Measurements from ENCODE around the gene CRX. TPM values are rescaled to one million over a fixed set of nuclear protein-coding genes. Genes with fewer than 3 reads are reported as not detected.

Gene CRX
- total and polyA plus RNA-seq, 2 donors (not counting 3 experiments of a cell fraction or from before 2014, with no cell fraction given): not detected

DNA sequence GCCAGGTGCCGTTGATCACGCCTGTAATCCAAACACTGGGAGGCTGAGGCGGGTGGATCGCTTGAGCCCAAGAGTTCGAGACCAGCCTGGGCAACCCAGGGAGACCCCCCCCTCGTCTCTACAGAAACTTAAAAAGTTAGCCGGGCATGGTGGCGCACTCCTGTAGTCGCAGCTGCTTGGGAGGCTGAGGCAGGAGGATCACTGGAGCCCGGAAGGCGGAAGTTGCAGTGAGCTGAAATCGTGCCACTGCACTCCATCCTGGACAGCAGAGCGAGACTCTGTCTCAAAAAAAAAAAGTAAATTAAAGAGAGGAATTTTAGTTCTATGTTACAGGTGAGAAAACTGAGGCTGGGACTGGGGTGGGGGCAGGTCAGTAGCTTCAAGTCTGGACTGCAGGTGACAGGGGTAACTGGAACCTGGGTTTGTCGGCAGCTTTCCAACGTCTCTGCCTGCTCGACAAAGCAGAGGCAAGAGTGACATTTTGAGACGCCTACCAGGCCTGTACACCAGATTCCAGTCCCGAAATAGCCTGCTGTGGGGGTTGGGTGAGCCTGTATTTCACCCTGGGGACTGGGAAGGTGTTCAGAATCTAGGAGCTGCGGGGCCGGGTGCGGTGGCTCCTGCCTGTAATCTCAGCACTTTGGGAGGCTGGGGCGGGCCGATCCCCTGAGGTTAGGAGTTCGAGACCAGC lies 42.1 kb upstream of the CRX start:
- intact Hi-C loops (cut with micrococcal nuclease): no loop called here
- CTCF ChIA-PET: interaction anchor here (1.1 to 1.4 kb wide), 3 partner anchors 10 to 67 kb away, joined by 5 to 7 read pairs (median 5); partner anchors contain the start of gene EHD2

DNA sequence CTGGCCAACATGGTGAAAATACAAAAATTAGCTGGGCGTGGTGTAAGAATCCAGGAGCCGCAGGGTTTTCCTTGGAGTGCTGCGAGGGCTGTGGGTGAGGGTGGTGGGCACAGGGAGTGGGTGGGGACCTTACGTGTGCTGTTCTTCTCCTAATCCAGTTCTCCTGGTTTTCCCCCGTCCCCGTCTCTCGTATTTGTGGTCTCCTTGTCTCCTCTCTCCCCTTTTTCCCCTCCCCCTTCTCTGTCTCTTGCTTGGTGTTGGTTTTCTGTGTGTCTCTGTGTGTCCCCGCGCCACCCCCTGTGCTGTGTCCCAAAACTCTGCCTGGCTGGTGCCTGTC lies 41.6 kb upstream of the CRX start:
- TF ChIP-seq, protein P1, sequence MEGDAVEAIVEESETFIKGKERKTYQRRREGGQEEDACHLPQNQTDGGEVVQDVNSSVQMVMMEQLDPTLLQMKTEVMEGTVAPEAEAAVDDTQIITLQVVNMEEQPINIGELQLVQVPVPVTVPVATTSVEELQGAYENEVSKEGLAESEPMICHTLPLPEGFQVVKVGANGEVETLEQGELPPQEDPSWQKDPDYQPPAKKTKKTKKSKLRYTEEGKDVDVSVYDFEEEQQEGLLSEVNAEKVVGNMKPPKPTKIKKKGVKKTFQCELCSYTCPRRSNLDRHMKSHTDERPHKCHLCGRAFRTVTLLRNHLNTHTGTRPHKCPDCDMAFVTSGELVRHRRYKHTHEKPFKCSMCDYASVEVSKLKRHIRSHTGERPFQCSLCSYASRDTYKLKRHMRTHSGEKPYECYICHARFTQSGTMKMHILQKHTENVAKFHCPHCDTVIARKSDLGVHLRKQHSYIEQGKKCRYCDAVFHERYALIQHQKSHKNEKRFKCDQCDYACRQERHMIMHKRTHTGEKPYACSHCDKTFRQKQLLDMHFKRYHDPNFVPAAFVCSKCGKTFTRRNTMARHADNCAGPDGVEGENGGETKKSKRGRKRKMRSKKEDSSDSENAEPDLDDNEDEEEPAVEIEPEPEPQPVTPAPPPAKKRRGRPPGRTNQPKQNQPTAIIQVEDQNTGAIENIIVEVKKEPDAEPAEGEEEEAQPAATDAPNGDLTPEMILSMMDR (IDR thresholded peaks at IDR 0.05; ENCODE audit: extremely low read depth in 1 of 2, insufficient read depth in 1 of 2, low read depth in 1 of 2, low read length in 2 of 2): no peak
- TF ChIP-seq POLR2A (IDR thresholded peaks at IDR 0.05; ENCODE audit: low read depth, low read length) (no peak), EZH2 (IDR thresholded peaks at IDR 0.05; ENCODE audit: borderline replicate concordance, low read depth, low read length, severe bottlenecking) (no peak), FOS (IDR thresholded peaks at IDR 0.05; ENCODE audit: borderline replicate concordance, insufficient read depth, low read length) (no peak), MYC (IDR thresholded peaks at IDR 0.05; ENCODE audit: low read depth, low read length) (no peak), GATA2 (IDR thresholded peaks at IDR 0.05; ENCODE audit: insufficient read depth, insufficient read length, low read depth, low read length) (no peak), JUN (IDR thresholded peaks at IDR 0.05; ENCODE audit: borderline replicate concordance, insufficient read depth, insufficient read length, low read depth) (no peak), POLR2AphosphoS5 (IDR thresholded peaks at IDR 0.05; ENCODE audit: insufficient read depth, low read depth, low read length) (no peak)
- TF ChIP-seq, protein P2, sequence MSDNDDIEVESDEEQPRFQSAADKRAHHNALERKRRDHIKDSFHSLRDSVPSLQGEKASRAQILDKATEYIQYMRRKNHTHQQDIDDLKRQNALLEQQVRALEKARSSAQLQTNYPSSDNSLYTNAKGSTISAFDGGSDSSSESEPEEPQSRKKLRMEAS (IDR thresholded peaks at IDR 0.05; ENCODE audit: insufficient read depth, insufficient read length): no peak
- ChIA-PET CTCF (interaction anchor here (1.1 to 1.4 kb wide), 3 partner anchors 9 to 68 kb away, joined by 5 to 7 read pairs (median 5); partner anchors contain the start of gene EHD2), POLR2A (no interaction called here)
- intact Hi-C loops (cut with micrococcal nuclease): no loop called here
- H3K4me3 ChIP-seq (replicated peaks in 1 of 3; ENCODE audit: insufficient read depth in 1 of 3, low read depth in 1 of 3, low read length in 3 of 3): no peak overlapping the region
- no peaks in the 10 kb centered on the region for H4K20me1 ChIP-seq (replicated peaks; ENCODE audit: control insufficient read depth, extremely low read depth, insufficient read depth, low read length)
- no TSS peak for BruUV-seq (replicated peaks)
- H3K4me1 ChIP-seq (ENCODE audit: control insufficient read depth, extremely low read depth, insufficient read depth, low read length): peaks cover 14% of the 10 kb centered on the region
- dilution Hi-C loops (cut with MboI; ENCODE audit: extremely low pct_ligation_motif_present, low sequenced_read_pairs): no loop called here
- H3K79me2 ChIP-seq (ENCODE audit: control insufficient read depth, insufficient read depth, low read length): peaks cover 30% of the 10 kb centered on the region
- H3K36me3 ChIP-seq (ENCODE audit: control insufficient read depth in 2 of 2, extremely low read depth in 1 of 2, insufficient read depth in 2 of 2, low read length in 2 of 2): peaks cover 3 to 21% of the 10 kb centered on the region in 2 experiments
- no peak overlapping the region for H2AFZ ChIP-seq (ENCODE audit: low read depth, low read length)
- no peak for FAIRE-seq
- no peak overlapping the region for H3K27ac ChIP-seq (ENCODE audit: insufficient read depth, low read depth, low read length)
- no peaks in the 10 kb centered on the region for H3K9me1 ChIP-seq (replicated peaks; ENCODE audit: control insufficient read depth, extremely low read depth, insufficient read depth, low read length)
- H3K9ac ChIP-seq (replicated peaks; ENCODE audit: extremely low read depth, insufficient read depth, low read length): no peak overlapping the region
- no peaks in the 10 kb centered on the region for H3K9me3 ChIP-seq (replicated peaks; ENCODE audit: control insufficient read depth, insufficient read depth, low read length)
- DNase-seq (ENCODE audit: low read depth, low spot score): no peak
- no peak overlapping the region for H3K4me2 ChIP-seq (ENCODE audit: insufficient read depth, low read length)
- H3K27me3 ChIP-seq (ENCODE audit: control insufficient read depth in 2 of 2, insufficient read depth in 2 of 2, low read length in 2 of 2): no peaks in the 10 kb centered on the region

More for the DNA sequence above, 42.1 kb upstream of the CRX start:
- Histone ChIP-seq H3K79me2 (ENCODE audit: control insufficient read depth, insufficient read depth, low read length) (peaks cover 30% of the 10 kb centered on the region), H3K27me3 (ENCODE audit: control insufficient read depth in 2 of 2, insufficient read depth in 2 of 2, low read length in 2 of 2) (no peaks in the 10 kb centered on the region), H3K27ac (ENCODE audit: insufficient read depth, low read depth, low read length) (no peak overlapping the region), H3K36me3 (ENCODE audit: control insufficient read depth in 2 of 2, extremely low read depth in 1 of 2, insufficient read depth in 2 of 2, low read length in 2 of 2) (peaks cover 3 to 21% of the 10 kb centered on the region in 2 experiments), H3K9me1 (replicated peaks; ENCODE audit: control insufficient read depth, extremely low read depth, insufficient read depth, low read length) (no peaks in the 10 kb centered on the region), H3K9ac (replicated peaks; ENCODE audit: extremely low read depth, insufficient read depth, low read length) (peak overlapping the region; percentile 93), H2AFZ (ENCODE audit: low read depth, low read length) (no peak overlapping the region), H3K9me3 (replicated peaks; ENCODE audit: control insufficient read depth, insufficient read depth, low read length) (no peaks in the 10 kb centered on the region), H3K4me3 (replicated peaks in 1 of 3; ENCODE audit: insufficient read depth in 1 of 3, low read depth in 1 of 3, low read length in 3 of 3) (peak overlapping the region; percentile 85 to 93 (median 89)), H3K4me2 (ENCODE audit: insufficient read depth, low read length) (peak overlapping the region; percentile 96), H3K4me1 (ENCODE audit: control insufficient read depth, extremely low read depth, insufficient read depth, low read length) (peaks cover 14% of the 10 kb centered on the region), H4K20me1 (replicated peaks; ENCODE audit: control insufficient read depth, extremely low read depth, insufficient read depth, low read length) (no peaks in the 10 kb centered on the region)
- TF ChIP-seq, protein P1 (IDR thresholded peaks at IDR 0.05; ENCODE audit: extremely low read depth in 1 of 2, insufficient read depth in 1 of 2, low read depth in 1 of 2, low read length in 2 of 2): no peak
- TF ChIP-seq POLR2AphosphoS5 (IDR thresholded peaks at IDR 0.05; ENCODE audit: insufficient read depth, low read depth, low read length) (no peak), MYC (IDR thresholded peaks at IDR 0.05; ENCODE audit: low read depth, low read length) (no peak), EZH2 (IDR thresholded peaks at IDR 0.05; ENCODE audit: borderline replicate concordance, low read depth, low read length, severe bottlenecking) (no peak)
- DNase-seq (ENCODE audit: low read depth, low spot score): no peak
- BruUV-seq (replicated peaks): no TSS peak
- no peak for FAIRE-seq
- POLR2A ChIA-PET: no interaction called here
- dilution Hi-C loops (cut with MboI; ENCODE audit: extremely low pct_ligation_motif_present, low sequenced_read_pairs): no loop called here
